Measurements from ENCODE around the gene NTN5.
"Not testable (repeated sequence)": the region's sequence is repeated elsewhere in the genome, so short reads cannot be mapped to it uniquely, and the experiment has no call there.

The NTN5 gene

GRCh38 chr19:48695743-48696352 is 23.0 kb upstream of the NTN5 start, which contains the start of gene FUT2:
Gene FUT2, plus strand, starts transcription at chr19:48695971. Its CDS starts 6,986 bp downstream, at chr19:48702957.
- DNase-seq: no peak

- not testable (repeated sequence) for DNase-seq
Measured at GRCh38 chr19:48693629-48694028, 20.8 kb upstream of the NTN5 start.

- no peak for DNase-seq
Measured at GRCh38 chr19:48689449-48689848, 16.6 kb upstream of the NTN5 start.

DNA sequence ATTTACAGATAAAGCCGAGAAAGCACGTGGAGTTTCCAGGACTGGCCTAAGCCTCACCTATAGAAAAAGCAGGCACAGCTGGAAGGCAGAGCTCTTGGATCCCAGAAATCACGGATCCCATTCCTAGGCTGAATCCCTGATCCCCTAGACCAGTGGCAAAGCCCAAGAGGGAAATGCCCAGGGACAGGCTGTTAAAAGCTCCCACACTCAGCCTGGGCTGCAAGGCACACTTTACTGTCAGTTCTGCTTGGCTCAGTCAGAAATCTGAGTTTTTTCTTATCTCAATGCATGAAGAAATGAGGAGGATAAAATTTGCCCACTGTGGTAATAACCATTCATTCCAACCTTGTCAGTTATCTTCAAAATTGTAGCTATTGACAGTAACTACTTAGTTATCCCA is 15.0 kb upstream of the NTN5 start:
- no peak for DNase-seq

GRCh38 chr19:48686637-48687036 is 13.8 kb upstream of the NTN5 start:
- not testable (repeated sequence) for DNase-seq

DNA sequence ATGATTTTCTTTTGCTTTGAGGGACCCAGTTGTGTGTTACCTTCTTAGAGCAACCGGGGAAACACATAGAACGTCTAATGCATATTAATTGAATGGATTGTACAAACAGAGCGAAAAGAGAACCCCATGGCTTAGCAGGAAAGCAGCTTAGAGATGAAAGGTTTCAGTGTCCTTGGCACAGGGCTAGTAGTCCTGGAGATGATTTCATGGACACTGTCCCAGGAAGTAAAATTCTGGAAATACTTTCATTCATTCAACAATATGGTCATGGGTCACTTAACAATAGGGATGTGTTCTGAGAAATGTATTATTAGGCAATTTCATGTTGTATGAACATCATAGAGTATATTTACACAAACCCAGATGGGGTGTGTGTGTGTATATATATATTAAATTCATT is 13.3 kb upstream of the NTN5 start:
- DNase-seq: no peak

DNA sequence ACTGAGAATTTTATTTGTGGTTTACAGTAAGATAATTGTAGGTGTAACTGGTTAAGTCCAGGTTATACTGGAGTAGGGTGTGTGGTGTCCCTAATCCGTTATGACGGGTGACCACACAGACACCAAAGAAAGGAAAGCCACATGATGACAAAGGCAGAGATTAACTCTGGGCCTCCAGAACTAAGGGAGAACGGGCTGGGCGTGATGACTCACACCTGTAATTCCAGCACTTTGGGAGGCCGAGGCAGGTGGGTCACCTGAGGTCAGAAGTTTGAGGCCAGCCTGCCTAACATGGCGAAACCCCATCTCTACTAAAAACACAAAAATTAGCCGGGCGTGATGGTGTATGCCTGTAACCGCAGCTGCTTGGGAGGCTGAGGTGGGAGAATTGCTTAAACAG is 12.8 kb upstream of the NTN5 start:
- no peak for DNase-seq

GRCh38 chr19:48683349-48683748 is 10.5 kb upstream of the NTN5 start:
- DNase-seq: peak; percentile 26

GRCh38 chr19:48681127-48681470 is 8.3 kb upstream of the NTN5 start:
- peak; percentile 11 for DNase-seq

- DNase-seq: no peak
Measured at GRCh38 chr19:48680436-48681126, 7.8 kb upstream of the NTN5 start.

DNA sequence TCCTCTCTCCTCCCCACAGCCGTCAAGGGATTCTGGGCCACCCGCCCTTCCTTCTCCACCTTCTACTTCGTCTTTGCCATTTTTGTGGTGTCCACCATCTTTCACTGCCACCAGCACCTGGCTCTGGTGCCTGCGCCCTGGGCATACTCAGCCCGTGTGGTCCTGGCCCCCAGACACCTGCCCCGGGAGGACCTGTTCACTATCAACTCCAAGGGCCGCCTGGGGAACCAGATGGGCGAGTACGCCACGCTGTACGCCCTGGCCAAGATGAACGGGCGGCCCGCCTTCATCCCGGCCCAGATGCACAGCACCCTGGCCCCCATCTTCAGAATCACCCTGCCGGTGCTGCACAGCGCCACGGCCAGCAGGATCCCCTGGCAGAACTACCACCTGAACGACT is 7.2 kb upstream of the NTN5 start:
- not testable (repeated sequence) for DNase-seq

DNA sequence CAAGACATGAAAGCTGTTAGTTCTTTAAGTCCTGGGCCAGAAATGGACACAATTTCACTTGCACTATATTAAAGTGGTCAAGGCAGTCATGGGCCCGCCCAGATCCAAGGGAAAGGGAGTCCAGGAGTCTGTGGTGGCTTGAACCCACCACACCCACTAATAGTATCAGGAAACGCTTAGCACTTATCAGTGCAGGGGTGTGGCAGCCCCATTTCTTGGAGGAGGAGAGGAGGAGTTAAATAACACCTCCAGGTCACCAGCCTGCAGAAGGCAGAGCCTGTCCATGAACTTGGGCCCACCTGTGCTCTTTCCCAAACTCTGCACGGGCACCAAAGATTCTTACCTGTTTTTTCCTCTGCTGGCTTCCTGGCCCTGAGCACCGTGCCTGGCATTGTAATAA is 5.4 kb upstream of the NTN5 start:
- no peak for DNase-seq

DNA sequence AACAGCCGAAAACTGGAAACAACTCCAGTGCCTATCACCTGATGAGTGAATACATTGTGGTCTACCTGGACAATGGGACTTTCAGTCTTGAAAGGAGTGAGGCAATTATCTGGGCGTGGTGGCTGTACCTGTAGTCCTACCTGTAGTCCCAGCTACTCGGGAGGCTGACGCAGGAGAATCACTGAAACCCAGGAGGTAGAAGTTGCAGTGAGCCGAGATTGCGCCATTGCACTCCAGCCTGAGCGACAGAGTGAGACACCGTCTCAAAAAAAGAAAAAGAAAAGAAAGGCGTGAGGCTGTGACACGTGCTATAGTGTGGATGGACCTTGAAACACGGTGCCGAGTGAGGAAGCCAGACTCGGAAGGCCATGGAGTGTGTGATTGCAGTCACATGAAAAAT is 4.1 kb upstream of the NTN5 start:
- no peak for DNase-seq

GRCh38 chr19:48676487-48676886 is 3.7 kb upstream of the NTN5 start:
- DNase-seq: no peak

DNA sequence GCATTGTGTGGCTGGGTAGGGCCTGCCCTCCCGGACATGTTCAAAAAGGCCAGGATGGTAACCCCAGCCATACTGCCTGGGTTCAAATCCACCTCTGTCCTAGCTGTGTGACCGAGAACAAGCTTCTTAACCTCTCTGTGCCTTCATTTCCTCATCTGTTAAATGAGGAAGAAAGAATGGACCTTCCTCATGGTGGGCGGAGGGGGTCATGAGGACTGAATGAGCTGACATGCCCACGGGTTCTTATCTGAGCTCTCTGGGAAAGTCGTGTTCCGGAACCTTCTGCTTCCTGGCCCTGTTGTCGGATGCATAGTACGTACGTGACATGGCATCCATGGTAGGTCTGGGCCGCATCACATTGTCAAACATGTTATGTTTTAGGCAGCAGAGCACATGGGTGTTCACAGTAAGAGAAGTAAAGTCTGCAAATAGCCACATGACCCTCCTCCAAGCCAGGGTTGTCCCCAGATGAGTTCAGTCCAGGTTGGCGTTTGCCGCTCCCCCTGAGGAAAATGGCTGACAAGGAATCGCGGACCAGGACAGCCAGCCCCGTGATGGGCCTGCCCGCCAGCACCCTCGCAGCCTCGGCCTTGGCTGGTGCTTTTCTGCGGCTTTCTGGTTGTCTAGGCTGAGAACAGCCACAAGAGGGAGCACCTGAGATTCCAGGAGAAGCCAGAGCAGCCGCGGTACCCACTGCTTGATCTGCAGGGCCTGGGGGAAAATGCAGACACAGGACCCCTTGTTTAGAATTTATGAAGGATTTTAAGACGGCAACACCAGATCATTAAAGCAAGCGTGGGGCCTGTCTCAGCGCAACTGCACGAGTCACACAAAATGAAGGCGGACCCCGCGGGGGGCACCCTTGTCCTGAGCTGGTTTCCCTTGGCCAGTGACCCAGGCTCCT is 2.4 kb upstream of the NTN5 start:
- DNase-seq: peak; percentile 83

DNA sequence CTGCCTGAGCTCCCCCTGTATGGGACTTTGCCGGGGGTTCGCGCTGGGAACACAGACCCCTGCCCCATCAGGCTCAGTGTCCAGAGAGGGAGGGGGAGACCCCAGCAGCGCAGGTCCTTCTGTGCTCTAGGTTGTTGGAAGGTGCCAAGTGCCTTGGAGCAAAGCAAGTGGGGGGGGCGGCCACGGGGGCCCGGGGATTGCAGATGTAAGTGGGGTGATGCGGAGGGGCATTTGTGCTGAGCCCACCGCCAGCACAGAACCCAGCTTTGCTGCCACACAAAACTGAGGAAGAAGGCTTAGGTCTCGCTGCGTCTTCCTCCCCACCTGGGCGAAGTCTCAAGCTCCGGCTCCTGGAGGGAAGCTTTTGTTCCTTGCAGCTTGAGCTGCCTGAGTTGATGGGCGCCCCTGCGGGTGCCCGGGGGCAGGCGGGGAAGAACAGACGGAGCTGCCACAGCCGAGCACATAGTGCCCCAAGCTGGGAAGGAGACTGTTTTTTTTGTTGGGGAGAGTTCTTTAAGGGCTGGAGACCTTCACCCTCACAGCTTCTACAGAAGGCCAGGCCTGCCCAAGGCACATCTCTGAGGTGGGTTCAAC is 1.5 kb upstream of the NTN5 start:
- no peak for DNase-seq

DNA sequence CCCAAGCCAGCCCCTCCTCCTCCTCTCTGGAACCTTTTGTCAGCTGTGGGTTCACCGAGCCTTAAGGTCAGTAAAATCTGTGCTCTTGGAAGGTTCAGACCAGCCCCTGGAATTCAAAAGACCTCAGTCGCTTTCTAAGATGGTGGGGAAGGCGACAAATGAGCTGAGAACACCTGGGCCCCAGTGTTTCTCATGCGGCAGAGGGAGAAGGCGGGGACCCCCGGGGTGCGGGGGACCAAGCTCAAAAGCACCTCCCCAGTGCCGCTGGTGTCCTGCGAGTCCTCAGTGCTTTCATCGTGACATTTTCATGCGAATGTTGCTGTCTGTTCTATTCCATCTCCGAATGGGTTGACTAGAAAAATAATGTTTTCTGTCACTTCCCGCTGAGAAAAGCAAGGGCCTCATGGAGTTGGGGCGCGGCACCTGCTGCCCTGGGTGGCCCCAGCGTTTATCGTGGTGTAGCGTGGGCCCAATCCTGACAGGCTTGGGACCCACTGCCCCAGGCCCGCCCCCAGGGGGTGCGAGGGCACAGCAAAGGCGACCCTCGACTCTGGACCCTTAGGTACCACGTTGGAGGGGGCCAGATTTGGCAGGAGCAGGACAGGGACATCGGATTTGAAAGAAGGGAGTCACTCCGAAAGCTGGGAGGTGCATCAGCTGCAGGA is 751 bp upstream of the NTN5 start:
- DNase-seq: no peak

GRCh38 chr19:48671446-48671995 is 1.3 kb downstream of the NTN5 start:
- DNase-seq: no peak

GRCh38 chr19:48670699-48671445 is 1.9 kb downstream of the NTN5 start:
- DNase-seq: no peak

DNA sequence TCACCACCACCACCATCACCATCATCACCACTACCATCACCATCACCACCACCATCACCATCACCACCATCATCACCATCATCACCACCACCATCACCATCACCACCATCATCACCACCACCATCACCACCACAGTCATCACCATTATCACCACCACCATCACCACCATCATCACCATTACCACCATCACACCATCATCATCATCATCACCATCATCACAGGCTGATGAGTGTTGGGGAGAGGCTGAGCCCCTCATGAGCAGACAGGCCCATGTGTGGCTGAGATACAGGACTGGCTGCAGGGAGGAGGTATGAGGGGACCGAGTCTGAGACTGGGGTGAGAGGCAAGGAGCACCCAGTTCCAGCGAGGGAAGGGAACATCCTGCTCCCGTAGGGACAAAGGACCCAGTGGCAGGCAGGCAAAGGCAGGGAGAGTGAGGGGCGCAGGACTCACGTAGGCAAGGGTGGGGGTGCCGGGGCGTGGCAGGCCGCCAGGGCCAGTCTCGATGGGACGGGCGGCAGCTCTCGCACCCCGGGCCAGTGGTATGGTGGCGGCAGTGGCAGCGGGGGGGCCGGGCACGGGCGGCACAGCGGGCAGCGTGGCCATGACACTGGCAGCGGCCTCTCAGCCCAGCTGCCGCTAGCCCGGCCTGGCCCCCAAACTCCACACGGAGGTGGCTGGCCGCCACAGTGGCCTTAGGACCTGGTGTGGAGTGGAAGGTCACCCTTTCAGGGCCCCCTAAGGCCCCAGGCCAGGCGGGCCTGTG is 2.7 kb downstream of the NTN5 start:
- DNase-seq: no peak

- DNase-seq: no peak
Measured at GRCh38 chr19:48668761-48669160, 4.1 kb downstream of the NTN5 start.
